ENCODE results near the gene CNDP1.
"Not testable (repeated sequence)": the region's sequence is repeated elsewhere in the genome, so short reads cannot be mapped to it uniquely, and the experiment has no call there.

Gene CNDP1, protein sequence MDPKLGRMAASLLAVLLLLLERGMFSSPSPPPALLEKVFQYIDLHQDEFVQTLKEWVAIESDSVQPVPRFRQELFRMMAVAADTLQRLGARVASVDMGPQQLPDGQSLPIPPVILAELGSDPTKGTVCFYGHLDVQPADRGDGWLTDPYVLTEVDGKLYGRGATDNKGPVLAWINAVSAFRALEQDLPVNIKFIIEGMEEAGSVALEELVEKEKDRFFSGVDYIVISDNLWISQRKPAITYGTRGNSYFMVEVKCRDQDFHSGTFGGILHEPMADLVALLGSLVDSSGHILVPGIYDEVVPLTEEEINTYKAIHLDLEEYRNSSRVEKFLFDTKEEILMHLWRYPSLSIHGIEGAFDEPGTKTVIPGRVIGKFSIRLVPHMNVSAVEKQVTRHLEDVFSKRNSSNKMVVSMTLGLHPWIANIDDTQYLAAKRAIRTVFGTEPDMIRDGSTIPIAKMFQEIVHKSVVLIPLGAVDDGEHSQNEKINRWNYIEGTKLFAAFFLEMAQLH

DNA sequence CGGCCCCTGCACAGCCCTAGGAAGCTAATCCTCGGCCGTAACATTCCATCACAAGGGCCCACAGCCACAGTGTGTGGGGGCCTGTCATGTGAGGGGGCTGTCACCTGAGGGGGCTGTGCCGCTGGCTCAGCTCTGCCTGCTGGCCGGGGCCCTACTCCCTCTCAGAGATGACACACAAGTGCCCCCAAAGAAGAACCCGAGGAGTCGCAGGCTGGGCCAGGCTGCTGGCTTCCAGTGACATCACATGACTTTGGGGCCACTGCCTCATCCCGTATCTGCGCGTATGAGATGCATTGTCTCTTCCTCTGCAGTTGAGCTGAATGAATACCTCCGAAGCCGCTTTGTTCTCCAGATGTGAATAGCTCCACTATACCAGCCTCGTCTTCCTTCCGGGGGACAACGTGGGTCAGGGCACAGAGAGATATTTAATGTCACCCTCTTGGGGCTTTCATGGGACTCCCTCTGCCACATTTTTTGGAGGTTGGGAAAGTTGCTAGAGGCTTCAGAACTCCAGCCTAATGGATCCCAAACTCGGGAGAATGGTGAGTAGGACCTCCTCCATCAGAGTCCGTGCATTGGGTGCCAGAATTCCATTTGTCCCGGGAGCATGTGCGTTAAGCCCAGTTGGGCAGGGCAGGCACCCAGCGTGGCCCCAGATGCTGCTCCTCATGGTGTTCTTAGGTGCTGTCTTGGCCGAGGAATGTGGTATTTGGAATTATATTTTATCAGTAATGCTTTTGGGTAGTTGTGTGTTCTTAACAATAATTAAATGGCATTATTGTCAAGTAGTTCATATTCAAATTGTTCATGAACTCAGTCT is at the start of gene CNDP1:
Gene CNDP1 (plus strand): TSS at position 351 of the 820 bp plus-strand sequence. CDS start 168 bp downstream, at position 519.
- no peak for DNase-seq (ENCODE audit: low read depth)

DNA sequence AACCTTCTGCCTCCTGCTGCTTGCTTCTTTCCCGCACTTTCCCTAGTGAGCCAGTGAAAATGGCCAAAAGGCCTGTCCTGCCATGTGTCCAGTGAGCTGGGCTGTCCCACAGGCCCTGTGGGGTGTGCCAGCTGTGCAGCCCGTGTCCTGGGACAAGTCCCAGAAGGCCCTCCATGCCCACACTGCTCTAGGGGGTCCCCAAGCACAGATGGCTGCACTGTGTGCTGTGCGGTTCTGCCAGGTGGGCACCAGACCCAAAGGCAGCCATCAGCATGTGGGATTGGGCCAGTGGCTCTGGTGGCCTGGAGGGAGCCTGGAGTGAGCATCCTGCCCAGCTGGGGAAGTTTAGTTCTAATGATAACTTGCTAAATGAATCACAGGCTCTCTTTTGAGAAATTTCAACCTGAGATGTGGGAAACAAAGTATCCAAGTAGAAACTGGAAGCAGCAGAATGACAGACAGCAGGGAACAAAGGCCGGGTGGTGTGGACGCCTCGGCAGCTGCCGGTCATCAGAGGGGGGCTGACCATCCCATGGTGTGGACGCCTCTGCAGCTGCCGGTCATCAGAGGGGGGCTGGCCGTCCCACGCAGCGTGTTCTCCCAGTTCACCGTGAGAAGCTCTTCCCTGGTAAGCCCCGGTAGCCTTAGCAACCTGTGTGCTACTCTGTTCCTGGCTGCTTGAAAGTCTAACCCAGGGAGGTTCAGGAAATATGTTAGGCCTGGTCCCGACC is 48.0 kb upstream of the CNDP1 start:
- DNase-seq (ENCODE audit: low read depth), result no peak

DNA sequence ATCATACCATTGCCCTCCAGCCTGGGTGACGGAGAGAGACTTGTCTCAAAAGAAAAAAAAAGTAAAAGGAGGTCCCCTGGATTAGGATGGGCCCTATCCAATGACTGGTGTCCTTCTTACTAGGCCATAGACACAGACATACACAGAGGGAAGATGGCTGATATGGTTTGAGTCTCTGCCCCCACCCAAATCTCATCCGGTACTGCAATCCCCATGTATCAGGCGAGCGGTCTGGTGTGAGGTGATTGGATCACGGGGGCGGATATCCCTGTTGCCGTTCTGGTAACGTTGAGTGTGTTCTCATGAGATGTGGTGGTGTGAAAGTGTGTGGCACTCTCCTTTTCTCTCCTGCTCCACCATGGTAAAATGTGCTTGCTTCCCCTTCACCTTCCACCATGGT is 45.9 kb upstream of the CNDP1 start:
- no peak for DNase-seq (ENCODE audit: low read depth)

DNA sequence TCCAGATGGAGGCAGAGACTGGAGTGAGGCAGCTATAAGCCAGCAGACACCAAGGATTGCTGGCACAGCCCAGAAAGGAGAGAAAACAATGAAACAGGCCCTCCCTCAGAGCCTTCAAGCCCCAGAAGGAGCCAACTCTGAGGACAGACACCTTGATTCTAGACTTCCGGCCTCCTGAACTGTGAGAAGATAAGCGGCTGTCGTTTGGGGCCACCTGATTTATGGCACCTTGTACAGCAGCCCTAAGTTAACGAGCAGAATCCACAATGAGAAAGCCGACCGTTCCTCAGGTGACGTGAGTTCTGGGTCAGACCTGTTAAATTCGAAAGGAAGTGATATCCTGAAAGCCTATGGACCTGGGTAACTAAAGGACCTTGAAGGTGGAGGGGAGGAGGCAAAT is 45.4 kb upstream of the CNDP1 start:
- DNase-seq (ENCODE audit: low read depth), result no peak

DNA sequence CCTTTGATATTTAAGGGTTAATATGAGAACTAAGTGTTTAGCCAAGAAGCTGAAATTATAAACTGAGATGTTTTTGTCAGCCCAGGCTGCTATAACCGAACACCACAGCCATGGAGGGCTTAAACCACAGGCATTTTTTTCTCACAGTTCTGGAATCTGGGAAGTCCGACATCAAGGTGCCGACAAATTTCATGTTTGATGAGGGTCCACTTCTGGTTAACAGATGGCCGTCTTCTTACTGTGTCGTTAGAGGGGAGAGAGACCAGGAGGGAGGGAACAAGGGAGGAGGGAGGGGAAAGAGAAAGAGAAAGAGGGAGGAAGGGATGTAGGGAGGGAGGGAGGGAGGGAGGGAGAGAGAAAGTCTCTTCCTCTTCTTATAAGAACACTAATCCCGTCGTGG is 44.6 kb upstream of the CNDP1 start:
- DNase-seq (ENCODE audit: low read depth), result no peak

DNA sequence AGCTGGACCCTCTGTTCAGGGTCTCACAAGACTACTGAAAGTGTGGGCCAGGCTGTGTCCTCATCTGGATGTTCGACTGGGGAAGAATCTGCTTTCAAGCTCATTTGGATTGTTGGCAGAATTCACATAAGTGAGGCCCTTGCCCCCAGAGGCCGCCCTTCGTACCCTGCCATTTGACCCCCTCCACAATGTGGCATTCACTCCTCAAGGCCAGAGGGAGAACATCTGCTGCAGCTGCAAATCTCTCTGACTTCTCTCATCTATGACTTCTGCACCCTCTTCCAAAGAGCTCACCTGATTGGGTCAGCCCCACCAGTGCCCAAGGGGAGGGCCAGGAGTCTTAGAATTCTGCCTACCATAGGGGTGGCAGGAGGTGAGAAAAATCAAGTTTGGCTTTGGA is 42.0 kb upstream of the CNDP1 start:
- no peak for DNase-seq (ENCODE audit: low read depth)

DNA sequence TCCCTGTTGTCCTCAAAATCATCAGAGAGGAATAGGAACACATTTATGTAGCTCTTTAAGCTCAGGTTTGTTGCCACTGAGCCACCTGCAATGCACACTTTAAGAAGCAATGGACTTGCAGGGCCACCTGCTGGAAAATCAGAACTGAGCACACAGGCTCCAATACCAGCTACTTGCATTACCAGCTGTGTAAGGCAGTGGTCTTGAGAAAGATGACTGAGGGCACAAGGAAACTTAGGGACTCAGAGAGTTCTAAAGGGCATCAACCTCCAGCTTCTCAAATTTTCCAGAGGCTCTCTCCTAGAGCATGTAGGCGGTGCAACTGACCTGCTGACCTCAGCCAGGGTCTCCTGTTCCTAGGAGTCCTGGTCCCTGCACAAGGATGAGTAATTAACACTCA is 40.6 kb upstream of the CNDP1 start:
- peak; percentile 29 for DNase-seq (ENCODE audit: low read depth)

DNA sequence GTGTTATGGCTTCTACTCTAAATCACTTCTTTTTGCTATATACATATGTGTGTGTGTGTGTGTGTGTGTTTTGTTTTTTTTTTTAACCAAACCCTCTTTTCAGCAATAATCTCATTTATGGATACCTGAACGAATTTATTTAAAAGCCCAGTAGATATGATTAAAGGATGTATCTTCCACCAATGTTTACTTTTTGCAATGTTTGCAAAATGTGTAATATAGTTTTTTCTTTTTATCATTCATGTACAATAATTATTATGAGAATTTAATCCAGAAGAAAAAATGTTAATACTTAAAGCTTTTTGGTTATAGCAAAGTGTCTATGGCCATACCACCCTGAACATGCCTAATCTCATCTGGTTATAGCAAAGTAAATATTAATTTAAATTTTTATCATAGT is 39.8 kb upstream of the CNDP1 start:
- DNase-seq (ENCODE audit: low read depth), result no peak

DNA sequence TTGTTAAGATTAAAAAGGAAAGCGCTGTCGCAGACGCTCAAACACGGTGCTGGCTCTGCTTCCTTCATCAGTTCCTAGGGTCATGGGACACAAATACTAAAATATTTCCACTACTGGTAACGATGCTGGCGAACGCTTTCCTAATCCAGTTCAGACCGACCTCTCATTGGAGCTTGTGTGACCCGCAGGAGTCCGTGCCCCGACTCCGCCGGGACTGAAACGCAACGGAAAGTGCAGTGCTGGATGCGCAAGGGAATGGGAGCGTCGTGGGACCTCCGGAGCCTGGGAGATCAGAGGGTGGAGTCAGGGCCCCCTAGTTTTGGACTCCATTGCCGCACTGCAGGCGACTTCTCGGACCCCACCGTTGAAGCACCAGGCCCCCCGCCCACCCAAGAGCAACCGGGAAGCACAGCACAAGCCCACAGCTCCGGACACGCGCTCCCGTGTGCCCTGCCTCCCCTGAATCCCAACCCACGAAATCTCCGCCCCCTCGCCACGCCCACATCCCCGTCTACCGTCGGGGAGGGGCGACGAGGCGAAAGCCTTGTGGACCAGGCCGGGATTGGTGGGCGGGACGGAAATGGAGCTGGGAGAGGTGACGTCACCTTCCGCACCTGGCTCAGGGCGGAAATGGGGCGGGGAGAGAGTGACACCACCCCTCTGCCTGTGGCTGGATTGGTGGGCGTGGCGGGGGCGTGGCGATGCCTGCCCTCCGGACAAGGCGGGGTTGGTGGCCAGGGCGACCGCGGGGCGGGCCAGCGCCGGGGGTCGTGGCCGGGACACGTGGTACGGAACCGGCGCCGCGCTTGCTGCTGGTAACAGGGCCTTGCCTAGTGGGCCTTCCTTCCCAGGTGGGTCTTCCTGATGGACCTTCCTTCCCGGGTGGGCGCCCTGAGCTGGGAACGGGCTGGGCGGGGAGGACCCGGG is 38.5 kb upstream of the CNDP1 start, which contains the start of gene CNDP2:
Gene CNDP2 (plus strand): TSS at position 783 of the 927 bp plus-strand sequence. CDS start 3,611 bp downstream, outside the sequence.
- peak; percentile 99 for DNase-seq (ENCODE audit: low read depth)

DNA sequence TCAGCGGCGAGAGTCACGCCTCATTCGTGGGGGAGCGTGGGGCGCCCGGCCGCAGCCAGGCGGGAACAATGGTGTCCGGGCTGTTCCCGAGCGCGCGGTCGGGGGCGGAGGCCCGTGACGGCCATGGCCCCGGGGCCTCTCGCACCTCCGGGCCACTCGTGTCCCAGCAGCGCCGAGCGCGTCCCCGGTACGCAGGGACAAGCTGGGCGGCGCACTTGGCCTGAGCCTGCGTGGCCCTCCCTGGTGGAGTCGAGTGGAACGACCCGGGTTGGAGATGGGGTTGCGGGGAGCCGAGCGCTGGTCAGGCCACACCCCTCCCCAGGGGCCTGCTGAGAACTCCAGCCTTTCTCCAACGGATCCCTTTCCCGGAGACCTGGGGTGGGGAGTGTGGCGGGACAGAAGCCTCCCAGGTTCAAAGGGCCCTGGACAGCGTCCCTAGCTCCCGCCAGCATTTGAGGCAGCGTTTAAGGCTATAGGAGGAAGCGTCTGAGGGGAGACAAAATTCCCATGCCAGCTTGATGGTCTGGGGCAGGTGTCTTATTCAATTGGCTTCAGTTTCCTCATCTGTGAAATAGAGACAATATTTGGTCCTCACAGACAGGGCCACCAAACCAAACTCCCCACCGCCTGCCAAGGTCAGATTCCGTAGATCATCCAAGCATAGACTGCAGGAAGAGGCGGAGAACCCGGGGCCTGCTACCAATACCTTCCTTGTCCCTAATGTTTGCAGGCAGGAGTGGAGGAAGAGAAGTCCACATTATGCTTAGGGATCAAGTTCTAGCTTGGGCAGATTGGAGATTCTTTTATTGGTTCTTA is 37.6 kb upstream of the CNDP1 start:
- DNase-seq (ENCODE audit: low read depth), result no peak

DNA sequence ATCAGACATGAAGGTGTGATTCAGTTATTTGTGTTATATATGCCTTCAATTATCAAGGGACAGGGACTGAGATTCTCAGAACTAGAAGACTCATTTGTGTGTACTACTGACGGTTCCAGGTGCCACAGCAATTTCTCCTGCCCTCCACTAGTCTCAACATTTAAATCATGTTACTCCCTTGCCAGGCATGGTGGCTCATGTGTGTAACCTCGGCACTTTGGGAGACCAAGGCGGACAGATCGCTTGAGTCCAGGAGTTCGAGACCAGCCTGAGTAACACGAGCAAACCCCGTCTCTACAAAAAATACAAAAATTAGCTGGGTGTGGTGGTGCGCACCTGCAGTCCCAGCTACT is 37.0 kb upstream of the CNDP1 start:
- no peak for DNase-seq (ENCODE audit: low read depth)

DNA sequence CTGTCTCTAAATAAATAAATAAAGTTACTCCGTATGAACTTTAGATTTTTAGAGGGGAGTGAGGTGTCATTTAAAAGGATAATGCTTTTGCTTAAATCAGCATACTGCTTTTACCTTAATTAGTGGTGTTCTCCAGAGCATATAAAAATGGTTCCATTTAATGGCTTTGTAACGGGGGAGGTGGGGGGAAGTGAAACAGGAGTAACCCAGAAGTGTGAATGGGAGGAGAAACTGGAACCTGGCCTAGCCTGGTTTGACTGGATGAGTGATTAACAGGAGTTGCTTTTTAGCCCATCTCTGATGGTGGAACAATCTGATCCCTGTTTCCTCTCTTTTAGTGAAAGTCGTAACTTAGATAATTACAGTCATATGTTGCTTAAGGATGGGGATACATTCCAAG is 36.5 kb upstream of the CNDP1 start:
- no peak for DNase-seq (ENCODE audit: low read depth)

DNA sequence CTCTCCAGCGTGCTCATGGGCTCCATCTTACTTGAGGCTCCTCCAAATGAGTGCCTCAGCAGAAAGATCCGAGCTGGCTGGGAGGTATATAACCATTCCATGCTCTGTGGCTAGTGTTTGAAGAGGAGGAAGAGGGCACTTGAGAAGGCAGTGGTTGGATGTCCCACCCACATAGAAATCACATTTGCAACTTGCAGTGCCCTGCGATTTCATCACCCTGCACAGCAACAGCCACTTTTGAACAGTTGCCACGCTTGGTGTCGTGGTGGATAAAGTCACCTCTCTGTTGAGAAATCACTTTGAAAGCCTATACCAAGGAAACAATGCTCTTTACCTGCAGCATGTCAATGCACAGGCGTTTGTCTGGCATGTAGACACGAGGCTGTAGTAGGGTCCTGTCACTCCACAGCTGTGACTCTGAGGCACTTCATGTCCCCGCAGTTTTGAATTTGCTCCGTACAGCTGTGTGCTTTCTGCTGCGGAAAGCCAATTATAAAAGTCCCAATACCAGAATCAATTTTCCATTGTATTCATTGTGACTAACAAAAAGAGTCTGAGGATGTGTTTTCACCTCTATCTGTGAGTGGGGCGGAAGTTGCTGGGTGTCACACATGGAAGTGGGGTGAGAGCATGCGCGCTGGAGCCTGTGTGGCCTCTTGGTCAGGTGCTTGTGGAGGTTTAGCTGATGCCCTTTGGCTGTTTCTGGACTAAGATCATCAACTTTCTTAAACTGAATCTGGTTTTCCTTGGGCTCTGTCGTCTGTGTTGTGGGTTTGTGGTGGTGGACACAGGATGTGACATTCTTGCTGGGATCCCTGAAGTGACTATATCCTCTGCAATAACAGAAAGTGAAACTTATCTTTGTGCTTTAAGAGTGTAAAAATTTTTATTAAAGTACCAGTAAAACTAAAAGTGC is 35.3 kb upstream of the CNDP1 start:
- DNase-seq (ENCODE audit: low read depth), result peak; percentile 75

DNA sequence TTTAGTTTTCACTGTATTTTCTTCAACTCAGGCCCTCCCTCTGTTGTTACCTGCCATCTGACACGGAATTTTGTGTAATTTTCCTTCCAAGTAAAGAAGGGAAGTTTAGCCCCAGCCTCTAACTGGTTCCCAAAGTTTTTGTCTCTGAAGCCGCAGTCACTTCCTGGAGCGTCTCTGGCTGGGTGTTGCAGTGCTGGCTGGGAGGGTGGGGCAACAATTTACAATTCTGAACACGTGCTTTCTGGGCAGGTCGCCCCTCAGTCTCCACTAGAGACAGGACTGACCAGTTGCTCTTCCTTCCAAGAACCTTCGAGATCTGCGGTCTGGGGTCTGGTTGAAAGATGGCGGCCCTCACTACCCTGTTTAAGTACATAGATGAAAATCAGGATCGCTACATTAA is 34.7 kb upstream of the CNDP1 start:
- DNase-seq (ENCODE audit: low read depth), result peak; percentile 18

DNA sequence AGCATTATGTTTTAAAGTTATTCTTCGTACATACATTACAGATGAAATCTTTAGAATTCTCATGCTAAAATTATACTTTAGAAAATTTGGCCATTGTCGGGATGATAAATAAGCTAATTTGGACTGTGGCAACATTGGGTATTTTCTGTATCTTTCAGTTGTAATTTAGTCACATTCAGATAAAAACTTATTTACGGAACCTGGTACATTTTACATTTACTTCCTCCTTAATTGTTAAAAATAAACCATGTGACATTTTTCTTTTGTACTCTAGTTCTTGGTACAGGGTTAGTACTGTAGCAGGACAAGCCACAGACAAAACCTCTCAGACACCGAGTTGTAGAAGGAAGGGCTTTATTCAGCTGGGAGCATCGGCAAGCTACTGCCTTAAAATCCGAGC is 33.9 kb upstream of the CNDP1 start:
- DNase-seq (ENCODE audit: low read depth), result no peak

DNA sequence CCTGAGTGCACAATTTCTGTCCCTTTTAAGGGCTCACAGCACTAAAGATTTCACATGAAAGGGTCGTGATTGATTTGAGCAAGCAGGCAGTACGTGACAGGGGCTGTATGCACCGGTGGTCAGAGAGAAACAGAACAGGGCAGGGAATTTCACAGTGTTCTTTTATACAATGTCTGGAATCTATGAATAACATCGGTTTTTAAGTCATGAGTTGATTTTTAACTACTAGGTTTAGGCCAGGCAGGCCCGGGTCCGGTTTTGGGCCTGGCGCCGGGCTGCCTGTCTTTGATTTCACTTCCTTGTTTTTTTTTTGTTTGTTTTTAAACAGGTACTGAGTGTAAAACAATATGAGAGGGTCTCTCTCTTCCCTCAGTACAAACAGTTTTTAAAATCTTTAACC is 33.5 kb upstream of the CNDP1 start:
- DNase-seq (ENCODE audit: low read depth), result not testable (repeated sequence)

DNA sequence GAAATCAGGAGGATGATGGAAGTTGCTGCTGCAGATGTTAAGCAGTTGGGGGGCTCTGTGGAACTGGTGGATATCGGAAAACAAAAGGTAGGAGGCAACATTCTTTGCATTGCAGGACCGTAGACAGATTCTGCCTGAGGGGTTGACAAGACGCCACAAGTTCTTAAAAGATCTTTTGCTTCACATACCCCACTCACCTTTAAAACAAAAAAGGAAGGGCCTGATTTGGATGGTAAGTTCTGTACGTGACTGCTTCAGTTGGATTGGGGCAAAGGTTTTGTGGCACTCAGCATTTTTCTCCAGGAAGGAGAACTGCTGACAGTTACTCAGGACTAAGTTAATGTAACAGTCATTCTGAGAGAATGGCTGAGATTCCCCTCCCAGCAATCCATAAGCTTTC is 32.9 kb upstream of the CNDP1 start:
- DNase-seq (ENCODE audit: low read depth), result no peak

DNA sequence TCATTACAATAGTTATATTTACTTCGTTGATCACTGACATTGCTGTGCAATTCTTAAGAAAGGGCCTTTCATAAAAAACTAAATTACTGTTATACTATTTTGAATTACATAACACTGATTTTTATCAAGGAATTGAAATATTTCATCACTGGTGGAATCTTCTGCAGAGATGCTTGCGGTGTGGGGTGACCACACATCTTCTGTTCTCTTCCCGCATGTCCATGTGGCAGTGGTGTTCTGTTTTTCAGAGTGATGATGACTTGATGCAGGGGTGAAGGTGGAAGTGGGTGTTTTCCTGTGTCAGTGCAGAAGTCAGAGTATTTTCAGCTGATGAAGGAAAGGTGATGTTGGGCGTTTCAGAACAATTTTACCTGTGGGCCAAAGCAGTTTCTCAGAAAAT is 31.2 kb upstream of the CNDP1 start:
- DNase-seq (ENCODE audit: low read depth), result no peak

DNA sequence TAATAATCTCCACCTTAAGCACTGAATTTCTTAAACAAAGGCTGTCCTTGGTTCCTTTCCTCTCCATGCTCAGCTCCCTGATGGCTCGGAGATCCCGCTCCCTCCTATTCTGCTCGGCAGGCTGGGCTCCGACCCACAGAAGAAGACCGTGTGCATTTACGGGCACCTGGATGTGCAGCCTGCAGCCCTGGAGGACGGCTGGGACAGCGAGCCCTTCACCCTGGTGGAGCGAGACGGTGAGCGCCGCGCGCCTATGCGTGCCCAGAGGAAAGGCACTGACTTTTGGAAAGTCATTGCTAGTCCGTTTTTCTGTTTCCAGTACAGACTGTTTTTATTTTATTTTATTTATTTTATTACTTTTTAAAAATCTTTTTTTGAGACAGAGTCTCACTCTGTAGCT is 28.5 kb upstream of the CNDP1 start:
- DNase-seq (ENCODE audit: low read depth), result no peak

Data from activated T-cell treated with anti-CD3 and anti-CD28 coated beads for 24 hours (primary cell).